Mesothelial cell of epicardium (in vitro differentiated cells): Measurements from ENCODE around the gene FHIT. TPM values are rescaled to one million over a fixed set of nuclear protein-coding genes. Genes with fewer than 3 reads are reported as not detected.

Source experiments
- DNase-seq, 2 experiments: peaks; one replicate each; pipeline ENCODE4 v3.0.0; 2021; ENCODE audit warnings: low spot score in 2 of 2; ENCODE audit not compliant: unreplicated experiment in 2 of 2
- H3K27ac Mint-ChIP-seq: 2 replicates; pipeline ENCODE4 v1.8.0; 2021; ENCODE audit warnings: mixed read lengths
- H3K27me3 Mint-ChIP-seq: 2 replicates; pipeline ENCODE4 v1.8.0; 2021; ENCODE audit warnings: low read depth, mixed read lengths
- H3K36me3 Mint-ChIP-seq: 2 replicates; pipeline ENCODE4 v1.8.0; 2021; ENCODE audit warnings: mixed read lengths
- H3K4me1 Mint-ChIP-seq: 2 replicates; pipeline ENCODE4 v1.8.0; 2021; ENCODE audit warnings: mixed read lengths
- H3K4me3 Mint-ChIP-seq: 2 replicates; pipeline ENCODE4 v1.8.0; 2021; ENCODE audit warnings: mild to moderate bottlenecking, moderate library complexity, mixed read lengths
- H3K9me3 Mint-ChIP-seq: 2 replicates; pipeline ENCODE4 v1.8.0; 2021; ENCODE audit warnings: mixed read lengths
- total RNA-seq: library from RNA; stranded (reverse); gene quantifications from 3 replicates; pipeline ENCODE4 v1.2.1, GENCODE V29; 2021
- TF ChIP-seq, protein P1 (sequence below): fragments of 200-600 bp; sonication (generic); IDR thresholded peaks from one replicate; pipeline ENCODE4 v1.5.0; 2021; ENCODE audit warnings: antibody characterized with exemption; ENCODE audit not compliant: unreplicated experiment

The FHIT gene
- total RNA-seq, 1 donor from 2014 or later: 10.7 TPM

DNA sequence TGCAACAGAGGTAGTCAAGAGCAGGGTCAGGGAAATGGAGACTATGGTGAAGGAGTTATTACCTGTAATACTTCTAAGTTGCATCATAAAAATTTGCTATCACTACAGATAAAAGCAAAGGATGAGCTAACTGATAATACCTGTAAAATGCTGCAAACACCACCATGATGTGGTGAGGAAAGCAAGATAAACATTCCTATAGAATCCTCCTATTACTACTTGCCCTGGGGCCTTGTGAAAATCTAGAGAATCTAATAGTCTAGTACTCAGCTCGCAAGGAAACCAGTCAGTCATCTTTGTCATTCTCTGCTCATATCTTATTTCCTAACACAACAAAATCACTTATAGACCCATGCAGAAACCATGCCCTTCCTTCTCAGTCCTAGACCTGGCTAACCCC lies 899.8 kb downstream of the FHIT start:
- no peak overlapping the region for H3K4me3 Mint-ChIP-seq

DNA sequence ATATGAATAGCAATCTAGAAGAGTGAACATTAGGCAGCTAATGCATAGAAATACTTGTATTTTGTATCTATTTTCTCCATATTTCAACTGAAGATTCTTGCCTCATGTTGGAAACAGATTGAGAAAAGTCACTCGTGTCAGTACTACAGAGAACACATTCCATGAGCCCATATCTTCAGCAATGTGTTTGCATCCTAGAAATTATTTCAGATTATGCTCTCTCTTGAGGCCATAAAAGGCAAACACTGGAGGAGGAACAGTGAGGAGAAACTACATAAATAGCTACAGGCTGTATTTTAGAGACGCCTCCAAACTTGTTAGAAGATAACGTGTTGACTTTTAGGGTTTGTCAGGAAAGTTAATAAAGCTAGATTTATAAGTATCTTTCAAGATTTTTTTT lies 906.9 kb downstream of the FHIT start:
- peaks cover 6% of the 10 kb centered on the region for H3K4me1 Mint-ChIP-seq
- peaks cover 4% of the 10 kb centered on the region for H3K9me3 Mint-ChIP-seq
- no peaks in the 10 kb centered on the region for H3K27me3 Mint-ChIP-seq
- DNase-seq: no peak
- H3K4me3 Mint-ChIP-seq: no peak overlapping the region
- TF ChIP-seq, protein P1, sequence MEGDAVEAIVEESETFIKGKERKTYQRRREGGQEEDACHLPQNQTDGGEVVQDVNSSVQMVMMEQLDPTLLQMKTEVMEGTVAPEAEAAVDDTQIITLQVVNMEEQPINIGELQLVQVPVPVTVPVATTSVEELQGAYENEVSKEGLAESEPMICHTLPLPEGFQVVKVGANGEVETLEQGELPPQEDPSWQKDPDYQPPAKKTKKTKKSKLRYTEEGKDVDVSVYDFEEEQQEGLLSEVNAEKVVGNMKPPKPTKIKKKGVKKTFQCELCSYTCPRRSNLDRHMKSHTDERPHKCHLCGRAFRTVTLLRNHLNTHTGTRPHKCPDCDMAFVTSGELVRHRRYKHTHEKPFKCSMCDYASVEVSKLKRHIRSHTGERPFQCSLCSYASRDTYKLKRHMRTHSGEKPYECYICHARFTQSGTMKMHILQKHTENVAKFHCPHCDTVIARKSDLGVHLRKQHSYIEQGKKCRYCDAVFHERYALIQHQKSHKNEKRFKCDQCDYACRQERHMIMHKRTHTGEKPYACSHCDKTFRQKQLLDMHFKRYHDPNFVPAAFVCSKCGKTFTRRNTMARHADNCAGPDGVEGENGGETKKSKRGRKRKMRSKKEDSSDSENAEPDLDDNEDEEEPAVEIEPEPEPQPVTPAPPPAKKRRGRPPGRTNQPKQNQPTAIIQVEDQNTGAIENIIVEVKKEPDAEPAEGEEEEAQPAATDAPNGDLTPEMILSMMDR: no peak
- H3K36me3 Mint-ChIP-seq: no peaks in the 10 kb centered on the region
- H3K27ac Mint-ChIP-seq: no peak overlapping the region

More for the DNA sequence above, 899.8 kb downstream of the FHIT start:
- H3K27me3 Mint-ChIP-seq: no peaks in the 10 kb centered on the region
- H3K4me1 Mint-ChIP-seq: peaks cover 8% of the 10 kb centered on the region
- peaks cover 20% of the 10 kb centered on the region for H3K9me3 Mint-ChIP-seq
- no peak overlapping the region for H3K27ac Mint-ChIP-seq
- TF ChIP-seq, protein P1: no peak
- no peak for DNase-seq
- H3K36me3 Mint-ChIP-seq: no peaks in the 10 kb centered on the region

DNA sequence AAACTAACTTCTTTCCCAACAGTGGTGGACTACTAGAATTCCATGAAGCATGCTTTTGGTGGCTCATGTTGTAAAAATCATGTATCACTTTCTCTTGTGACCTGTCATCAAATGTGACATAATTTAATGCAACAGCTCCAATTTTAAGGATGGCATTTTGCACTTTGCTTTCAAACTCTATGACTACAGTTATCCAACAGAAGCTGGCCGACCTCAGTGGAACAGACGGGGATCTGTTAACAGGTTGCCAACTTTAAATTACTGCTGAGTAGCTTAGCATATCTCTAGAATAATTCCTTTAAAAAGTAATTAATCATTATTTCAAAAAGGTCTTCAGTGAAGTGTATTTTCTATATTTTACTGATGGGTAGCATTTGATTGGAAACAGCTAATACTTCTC lies 907.4 kb downstream of the FHIT start:
- DNase-seq: no peak
- TF ChIP-seq, protein P1: no peak
- peaks cover 6% of the 10 kb centered on the region for H3K4me1 Mint-ChIP-seq
- H3K27me3 Mint-ChIP-seq: no peaks in the 10 kb centered on the region
- no peak overlapping the region for H3K4me3 Mint-ChIP-seq
- no peak overlapping the region for H3K27ac Mint-ChIP-seq
- no peaks in the 10 kb centered on the region for H3K36me3 Mint-ChIP-seq
- H3K9me3 Mint-ChIP-seq: peaks cover 4% of the 10 kb centered on the region

DNA sequence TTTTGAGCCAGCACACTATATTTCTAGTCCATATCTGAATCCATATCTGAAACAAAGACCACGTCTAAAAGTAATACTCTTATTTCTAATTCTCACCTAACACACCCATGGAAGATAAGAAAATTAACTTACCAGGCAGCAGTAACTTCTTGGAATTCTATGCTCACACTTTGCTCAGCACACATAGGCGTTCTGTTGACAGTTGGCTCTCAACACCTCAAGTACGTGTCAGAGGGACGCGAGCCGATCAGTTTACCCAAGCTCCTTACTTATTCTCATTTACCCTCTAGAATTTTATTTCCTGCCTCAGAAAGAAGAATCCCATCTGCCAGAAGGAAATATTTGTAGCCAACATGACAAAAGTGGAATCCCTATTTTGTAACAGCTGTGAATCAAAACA lies 911.9 kb downstream of the FHIT start:
- TF ChIP-seq, protein P1: no peak
- no peaks in the 10 kb centered on the region for H3K36me3 Mint-ChIP-seq
- H3K9me3 Mint-ChIP-seq: peaks cover 4% of the 10 kb centered on the region
- H3K27ac Mint-ChIP-seq: no peak overlapping the region
- no peak for DNase-seq
- H3K4me3 Mint-ChIP-seq: no peak overlapping the region
- peaks cover 14% of the 10 kb centered on the region for H3K4me1 Mint-ChIP-seq
- no peaks in the 10 kb centered on the region for H3K27me3 Mint-ChIP-seq

DNA sequence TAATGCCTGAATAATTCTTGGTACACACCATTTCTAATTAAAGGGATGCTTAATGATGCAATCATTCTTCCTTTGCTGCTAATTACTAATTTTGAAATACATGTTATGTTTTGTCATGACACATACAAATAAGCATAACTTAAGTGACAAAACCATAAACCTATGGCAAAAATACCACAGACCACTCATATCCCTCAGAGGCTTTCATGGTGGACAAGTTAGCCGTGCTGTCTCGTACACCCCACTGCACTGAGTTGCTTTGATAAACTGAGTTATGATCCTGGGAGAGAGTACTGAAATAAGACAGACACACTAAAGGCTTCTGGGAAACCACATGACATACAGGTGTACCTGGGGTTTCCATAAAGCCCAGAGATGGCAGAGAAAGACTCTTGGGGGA lies 913.8 kb downstream of the FHIT start:
- H3K9me3 Mint-ChIP-seq: no peaks in the 10 kb centered on the region
- TF ChIP-seq, protein P1: no peak
- no peak for DNase-seq
- no peaks in the 10 kb centered on the region for H3K36me3 Mint-ChIP-seq
- no peak overlapping the region for H3K4me3 Mint-ChIP-seq
- no peaks in the 10 kb centered on the region for H3K27me3 Mint-ChIP-seq
- H3K27ac Mint-ChIP-seq: no peak overlapping the region
- H3K4me1 Mint-ChIP-seq: peaks cover 11% of the 10 kb centered on the region

DNA sequence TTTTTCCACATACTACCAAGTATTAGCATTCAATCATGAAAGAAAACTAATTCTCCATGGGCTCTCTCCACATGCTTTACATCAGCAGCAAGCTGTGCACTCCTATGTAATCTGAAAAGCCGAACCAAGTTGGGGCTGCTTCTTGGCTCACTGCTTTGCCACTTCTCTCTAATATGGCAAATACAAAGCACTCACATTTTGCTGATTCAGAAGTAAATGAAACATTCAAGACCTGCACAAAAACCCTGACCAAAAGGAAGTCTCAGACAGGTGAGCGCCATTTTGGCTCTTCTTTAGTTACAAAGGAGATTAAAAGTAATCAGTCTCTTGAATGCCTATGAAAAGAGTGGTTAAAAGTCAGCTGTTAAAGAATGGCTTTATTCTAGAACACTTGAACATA lies 915.2 kb downstream of the FHIT start:
- Mint-ChIP-seq H3K27me3 (no peaks in the 10 kb centered on the region), H3K36me3 (no peaks in the 10 kb centered on the region)
- TF ChIP-seq, protein P1: no peak

More for the DNA sequence above, 915.2 kb downstream of the FHIT start:
- Mint-ChIP-seq H3K4me3 (no peak overlapping the region), H3K4me1 (peaks cover 11% of the 10 kb centered on the region), H3K27ac (no peak overlapping the region), H3K9me3 (no peaks in the 10 kb centered on the region)
- no peak for DNase-seq
